OCI-LY7 (cell line): ENCODE results near the gene ZNF207. TPM values are rescaled to one million over a fixed set of nuclear protein-coding genes. Genes with fewer than 3 reads are reported as not detected.

ENCODE experiments used
- BruUV-seq: library from RNA; stranded (reverse); fragments of 400-500 nt; replicated peaks from 2 replicates; lab custom pipeline; 2021; lab: Mats Ljungman, UMichigan
- CTCF ChIA-PET: fragments of 300-600 bp; sonication (Branson Sonifier 250); formaldehyde crosslinking; loops from one replicate; lab custom pipeline; 2022; ENCODE audit warnings: antibody characterized with exemption; ENCODE audit not compliant: unreplicated experiment; lab: Charles Lee
- POLR2A ChIA-PET: fragments of 300-600 bp; sonication (Branson Sonifier 250); formaldehyde crosslinking; loops from one replicate; lab custom pipeline; 2022; ENCODE audit warnings: antibody characterized with exemption; lab: Charles Lee
- DNase-seq: peaks from one replicate; pipeline ENCODE4 v3.0.0-alpha.2; 2015; ENCODE audit warnings: low spot score
- H2AFZ ChIP-seq: fragments of 200-600 bp; sonication (generic), shearing (Covaris generic); 2 replicates; pipeline ENCODE4 v1.6.1; 2014; ENCODE audit warnings: mild to moderate bottlenecking, antibody characterized with exemption, low read length, moderate library complexity
- H3K27ac ChIP-seq: fragments of 200-600 bp; sonication (generic); 2 replicates; pipeline ENCODE4 v1.5.1; 2014; ENCODE audit warnings: mixed run types, low read depth, mild to moderate bottlenecking, moderate library complexity, low read length, inconsistent platforms; ENCODE audit not compliant: poor library complexity, severe bottlenecking
- H3K36me3 ChIP-seq: fragments of 200-600 bp; sonication (generic); 2 replicates; pipeline ENCODE4 v1.6.1; 2014; ENCODE audit warnings: mild to moderate bottlenecking, antibody characterized with exemption, low read length, moderate library complexity, mixed read lengths; ENCODE audit not compliant: insufficient read depth
- H3K4me1 ChIP-seq: fragments of 200-600 bp; sonication (generic); 2 replicates; pipeline ENCODE4 v1.5.1; 2014; ENCODE audit warnings: mild to moderate bottlenecking, low read length; ENCODE audit not compliant: insufficient read depth, poor library complexity, severe bottlenecking
- H3K4me2 ChIP-seq: fragments of 200-600 bp; sonication (generic); 2 replicates; pipeline ENCODE4 v1.6.1; 2014; ENCODE audit warnings: mild to moderate bottlenecking, low read length
- H3K4me3 ChIP-seq: fragments of 200-600 bp; sonication (generic); 2 replicates; pipeline ENCODE4 v1.5.1; 2014; ENCODE audit warnings: mild to moderate bottlenecking, low read depth, low read length; ENCODE audit not compliant: poor library complexity, severe bottlenecking
- H3K79me2 ChIP-seq: fragments of 200-600 bp; sonication (generic); 2 replicates; pipeline ENCODE4 v1.6.1; 2016; ENCODE audit warnings: low read depth, mild to moderate bottlenecking, low read length, moderate library complexity, mixed read lengths; ENCODE audit not compliant: insufficient read depth
- H3K9me2 ChIP-seq: fragments of 200-600 bp; sonication (generic); 2 replicates; pipeline ENCODE4 v1.6.1; 2016; ENCODE audit warnings: mild to moderate bottlenecking, low read length, mixed read lengths; ENCODE audit not compliant: insufficient read depth
- H3K9me3 ChIP-seq: fragments of 200-600 bp; sonication (generic); 2 replicates; pipeline ENCODE4 v1.6.1; 2014; ENCODE audit warnings: mild to moderate bottlenecking, mixed run types, low read length, mixed read lengths
- H4K20me1 ChIP-seq: fragments of 200-600 bp; sonication (generic); 2 replicates; pipeline ENCODE4 v1.6.1; 2014; ENCODE audit warnings: mild to moderate bottlenecking, antibody characterized with exemption, low read length, moderate library complexity, mixed read lengths; ENCODE audit not compliant: insufficient read depth
- EZH2phosphoT487 ChIP-seq: fragments of 200-600 bp; sonication (generic); IDR thresholded peaks from 2 replicates; pipeline ENCODE4 v1.6.1; 2018; ENCODE audit warnings: low read depth, borderline replicate concordance, mild to moderate bottlenecking, mixed run types, antibody characterized with exemption, low read length, moderate library complexity, mixed read lengths
- intact Hi-C: fragments of 100-400 bp; cut with micrococcal nuclease; formaldehyde crosslinking; loops from one replicate; pipeline ENCODE4 v1.10.0; 2022; ENCODE audit not compliant: unreplicated experiment
- total RNA-seq, 2 experiments: library from RNA; depleted of rRNA in 1 of 2; stranded (reverse); fragments of >200 nt in 1 of 2; shearing (Covaris generic) in 1 of 2; gene quantifications; 2 replicates each; pipeline ENCODE4 v1.2.3, GENCODE V29; 2014 to 2022
- TF ChIP-seq, protein P1 (sequence below): fragments of 200-600 bp; sonication (generic); conservative IDR thresholded peaks from 2 replicates; pipeline ENCODE4 v1.5.1; 2014; ENCODE audit warnings: mild to moderate bottlenecking, antibody characterized with exemption, low read length, moderate library complexity, mixed read lengths

Gene ZNF207
- total RNA-seq, 2 experiments from 2014 or later, result 157 to 284 TPM

DNA sequence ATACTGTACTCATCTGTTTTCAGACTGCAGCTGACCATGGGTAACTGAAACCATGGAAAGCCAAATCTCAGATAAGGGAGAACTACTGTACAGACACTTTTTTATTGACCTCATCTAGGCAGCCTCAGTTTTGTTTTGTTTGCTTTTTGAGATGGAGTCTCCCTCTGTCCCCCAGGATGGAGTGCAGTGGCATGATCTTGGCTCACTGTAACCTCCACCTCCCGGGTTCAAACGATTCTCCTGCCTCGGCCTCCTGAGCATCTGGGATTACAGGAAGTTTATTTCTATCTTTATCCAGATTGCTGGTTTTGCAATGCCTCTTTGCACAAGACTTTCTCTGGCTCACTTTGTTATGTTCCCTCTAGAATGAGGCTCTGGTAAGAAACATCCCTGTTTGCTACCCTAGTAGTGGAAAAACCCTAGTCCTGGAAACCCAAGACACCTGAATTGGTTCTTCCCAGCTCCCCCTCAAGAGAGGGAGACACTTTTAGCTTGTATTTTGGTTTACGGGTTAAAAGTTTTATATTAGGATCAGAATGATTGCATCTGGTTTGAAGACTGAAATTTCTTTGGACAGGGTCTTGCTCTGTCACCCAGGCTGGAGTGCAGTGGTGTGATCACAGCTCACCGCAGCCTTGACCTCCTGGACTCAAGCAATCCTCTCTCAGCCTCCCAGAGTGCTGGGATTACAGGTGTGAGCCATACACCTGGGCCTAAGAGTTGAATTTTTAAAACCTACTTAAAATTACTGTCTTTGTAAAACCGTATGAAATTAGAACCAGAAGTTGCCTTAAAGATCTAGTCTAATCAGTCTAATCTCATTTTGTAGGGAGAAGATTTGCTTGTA lies 38.9 kb downstream of the ZNF207 start:
- DNase-seq, result no peak

GRCh38 chr17:32393904-32394303 lies 43.9 kb downstream of the ZNF207 start:
- H4K20me1 ChIP-seq, result no peaks in the 10 kb centered on the region
- H3K9me2 ChIP-seq, result no peaks in the 10 kb centered on the region
- H3K9me3 ChIP-seq, result no peaks in the 10 kb centered on the region
- intact Hi-C loops, result no loop called here
- TF ChIP-seq, protein P1, sequence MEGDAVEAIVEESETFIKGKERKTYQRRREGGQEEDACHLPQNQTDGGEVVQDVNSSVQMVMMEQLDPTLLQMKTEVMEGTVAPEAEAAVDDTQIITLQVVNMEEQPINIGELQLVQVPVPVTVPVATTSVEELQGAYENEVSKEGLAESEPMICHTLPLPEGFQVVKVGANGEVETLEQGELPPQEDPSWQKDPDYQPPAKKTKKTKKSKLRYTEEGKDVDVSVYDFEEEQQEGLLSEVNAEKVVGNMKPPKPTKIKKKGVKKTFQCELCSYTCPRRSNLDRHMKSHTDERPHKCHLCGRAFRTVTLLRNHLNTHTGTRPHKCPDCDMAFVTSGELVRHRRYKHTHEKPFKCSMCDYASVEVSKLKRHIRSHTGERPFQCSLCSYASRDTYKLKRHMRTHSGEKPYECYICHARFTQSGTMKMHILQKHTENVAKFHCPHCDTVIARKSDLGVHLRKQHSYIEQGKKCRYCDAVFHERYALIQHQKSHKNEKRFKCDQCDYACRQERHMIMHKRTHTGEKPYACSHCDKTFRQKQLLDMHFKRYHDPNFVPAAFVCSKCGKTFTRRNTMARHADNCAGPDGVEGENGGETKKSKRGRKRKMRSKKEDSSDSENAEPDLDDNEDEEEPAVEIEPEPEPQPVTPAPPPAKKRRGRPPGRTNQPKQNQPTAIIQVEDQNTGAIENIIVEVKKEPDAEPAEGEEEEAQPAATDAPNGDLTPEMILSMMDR, result no peak
- no peak for TF ChIP-seq EZH2phosphoT487
- no peaks in the 10 kb centered on the region for H3K36me3 ChIP-seq
- H3K79me2 ChIP-seq, result no peaks in the 10 kb centered on the region
- H3K4me3 ChIP-seq, result no peak overlapping the region
- DNase-seq, result no peak
- no peak overlapping the region for H3K4me2 ChIP-seq
- POLR2A ChIA-PET, result no interaction called here
- H2AFZ ChIP-seq, result no peak overlapping the region
- no peaks in the 10 kb centered on the region for H3K4me1 ChIP-seq
- H3K27ac ChIP-seq, result no peak overlapping the region
- BruUV-seq, result no TSS peak
- CTCF ChIA-PET, result no interaction called here

More for the DNA sequence above, 38.9 kb downstream of the ZNF207 start:
- TF ChIP-seq, protein P1, result no peak
- TF ChIP-seq EZH2phosphoT487, result no peak
- H2AFZ ChIP-seq, result no peak overlapping the region
- POLR2A ChIA-PET, result interaction anchor here (0.6 kb wide), 1 partner anchor 191 kb away, joined by 3 read pairs; no protein-coding TSS in a partner anchor
- no peak overlapping the region for H3K4me3 ChIP-seq
- H3K4me1 ChIP-seq, result no peaks in the 10 kb centered on the region
- H3K4me2 ChIP-seq, result no peak overlapping the region
- no TSS peak for BruUV-seq
- intact Hi-C loops, result no loop called here
- no peak overlapping the region for H3K27ac ChIP-seq
- no peaks in the 10 kb centered on the region for H3K9me3 ChIP-seq
- CTCF ChIA-PET, result no interaction called here
- H3K79me2 ChIP-seq, result no peaks in the 10 kb centered on the region
- no peaks in the 10 kb centered on the region for H3K36me3 ChIP-seq
- H3K9me2 ChIP-seq, result no peaks in the 10 kb centered on the region
- H4K20me1 ChIP-seq, result no peaks in the 10 kb centered on the region

- ChIA-PET CTCF (no interaction called here), POLR2A (interaction anchor here (0.6 kb wide), 3 partner anchors 15 to 1182 kb away, joined by 3 to 5 read pairs (median 3); no protein-coding TSS in a partner anchor)
- Histone ChIP-seq H3K79me2 (no peaks in the 10 kb centered on the region), H3K4me2 (no peak overlapping the region), H4K20me1 (no peaks in the 10 kb centered on the region), H3K4me1 (no peaks in the 10 kb centered on the region), H3K9me2 (no peaks in the 10 kb centered on the region), H3K9me3 (no peaks in the 10 kb centered on the region), H2AFZ (no peak overlapping the region), H3K36me3 (no peaks in the 10 kb centered on the region), H3K27ac (no peak overlapping the region), H3K4me3 (no peak overlapping the region)
- no TSS peak for BruUV-seq
- TF ChIP-seq EZH2phosphoT487, result no peak
- TF ChIP-seq, protein P1, result no peak
- intact Hi-C loops, result no loop called here
- DNase-seq, result no peak
These were observed 46.4 kb downstream of the ZNF207 start for GRCh38 chr17:32396343-32396742.
